Astrocyte (in vitro differentiated cells and primary cell): ENCODE data around the gene MSMO1.

Experiments used
- EZH2 ChIP-seq: IDR thresholded peaks from 2 replicates; pipeline ENCODE4 v1.6.1; 2012; ENCODE audit warnings: mild to moderate bottlenecking, low read length, inconsistent platforms; ENCODE audit not compliant: insufficient read depth
- TF ChIP-seq, protein P1 (sequence below): IDR thresholded peaks from 2 replicates; pipeline ENCODE4 v1.5.1; 2011; ENCODE audit warnings: low read depth, mild to moderate bottlenecking, inconsistent platforms, low read length, moderate library complexity; ENCODE audit not compliant: insufficient read depth

DNA sequence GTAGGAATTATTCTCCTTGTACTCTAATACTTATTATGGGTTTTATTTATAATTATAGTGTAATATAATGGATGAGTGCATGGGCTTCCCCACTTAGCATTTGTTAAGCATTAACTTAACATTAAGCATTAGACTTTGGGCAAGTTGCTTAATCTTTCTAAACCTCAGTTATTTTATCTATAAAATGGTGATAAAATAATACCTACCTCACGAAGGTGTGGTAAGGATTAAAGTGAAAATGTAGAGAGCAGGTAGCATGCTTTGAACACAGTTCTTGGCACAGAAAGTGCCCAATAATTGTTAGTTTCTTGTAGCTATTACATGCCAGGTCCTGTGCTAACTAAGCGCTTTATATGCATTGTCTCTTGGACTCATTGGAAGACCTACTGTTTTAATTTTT is 2.6 kb downstream of the MSMO1 start:
- TF ChIP-seq, protein P1, sequence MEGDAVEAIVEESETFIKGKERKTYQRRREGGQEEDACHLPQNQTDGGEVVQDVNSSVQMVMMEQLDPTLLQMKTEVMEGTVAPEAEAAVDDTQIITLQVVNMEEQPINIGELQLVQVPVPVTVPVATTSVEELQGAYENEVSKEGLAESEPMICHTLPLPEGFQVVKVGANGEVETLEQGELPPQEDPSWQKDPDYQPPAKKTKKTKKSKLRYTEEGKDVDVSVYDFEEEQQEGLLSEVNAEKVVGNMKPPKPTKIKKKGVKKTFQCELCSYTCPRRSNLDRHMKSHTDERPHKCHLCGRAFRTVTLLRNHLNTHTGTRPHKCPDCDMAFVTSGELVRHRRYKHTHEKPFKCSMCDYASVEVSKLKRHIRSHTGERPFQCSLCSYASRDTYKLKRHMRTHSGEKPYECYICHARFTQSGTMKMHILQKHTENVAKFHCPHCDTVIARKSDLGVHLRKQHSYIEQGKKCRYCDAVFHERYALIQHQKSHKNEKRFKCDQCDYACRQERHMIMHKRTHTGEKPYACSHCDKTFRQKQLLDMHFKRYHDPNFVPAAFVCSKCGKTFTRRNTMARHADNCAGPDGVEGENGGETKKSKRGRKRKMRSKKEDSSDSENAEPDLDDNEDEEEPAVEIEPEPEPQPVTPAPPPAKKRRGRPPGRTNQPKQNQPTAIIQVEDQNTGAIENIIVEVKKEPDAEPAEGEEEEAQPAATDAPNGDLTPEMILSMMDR, result no peak
- no peak for TF ChIP-seq EZH2
